Adrenal gland (tissue), 12 donors: ENCODE data around the gene PIK3CB. TPM values are rescaled to one million over a fixed set of nuclear protein-coding genes. Genes with fewer than 3 reads are reported as not detected.
"Not testable (repeated sequence)": the region's sequence is repeated elsewhere in the genome, so short reads cannot be mapped to it uniquely, and the experiment has no call there.

ENCODE experiments used
- DNase-seq, 7 donors: peaks; one replicate each; pipeline ENCODE4 v3.0.0-alpha.2; 2019 to 2020
- H3K27ac ChIP-seq, 5 donors: fragments of 200-600 bp; sonication (generic) in 4 of 5; 1 replicate in 3 of 5; 2 replicates in 2 of 5; pipeline versions ENCODE4 v1.5.1 to v1.8.0; 2016 to 2020; ENCODE audit warnings: mild to moderate bottlenecking in 1 of 5
- H3K27me3 ChIP-seq: fragments of 200-600 bp; 2 replicates; pipeline ENCODE4 v1.8.0; 2021
- H3K36me3 ChIP-seq, 2 donors: fragments of 200-600 bp; replicated peaks in 1 of 2; 1 replicate in 1 of 2; 2 replicates in 1 of 2; pipeline versions ENCODE4 v1.5.1 to v1.8.0; 2018 to 2022
- H3K4me1 ChIP-seq, 2 donors: fragments of 200-600 bp; replicated peaks in 1 of 2; 1 replicate in 1 of 2; 2 replicates in 1 of 2; pipeline versions ENCODE4 v1.5.1 to v1.8.0; 2018 to 2021
- H3K4me3 ChIP-seq, 4 donors: fragments of 200-600 bp; sonication (generic) in 3 of 4; one replicate each; pipeline ENCODE4 v1.5.1; 2016 to 2018
- H3K9me3 ChIP-seq, 3 donors: fragments of 200-600 bp; sonication (generic) in 1 of 3; replicated peaks in 1 of 3; 1 replicate in 2 of 3; 2 replicates in 1 of 3; pipeline versions ENCODE4 v1.5.1 to v1.8.0; 2016 to 2021
- POLR2A ChIP-seq, 2 donors: fragments of 450-650 bp; IDR thresholded peaks; one replicate each; pipeline ENCODE4 v1.6.1; 2017; ENCODE audit warnings: antibody characterized with exemption in 2 of 2, mild to moderate bottlenecking in 2 of 2, moderate library complexity in 1 of 2
- WGBS, 4 donors: extraction: QIAGEN DNeasy Blood & Tissue Kit in 2 of 4; methylation state at CpG; one replicate each; pipeline versions ENCODE4 v1.1.5 to v1.1.7; 2013 to 2017; 5-methylcytosine and 5-hydroxymethylcytosine counted together
- intact Hi-C, 2 donors: fragments of 100-400 bp; cut with DNase I; formaldehyde crosslinking; loops; one replicate each; pipeline versions ENCODE4 v1.14.1 to v1.15.0; 2022 to 2023
- polyA plus RNA-seq, 3 donors: library from polyadenylated mRNA; stranded (reverse); fragments of 200-250 nt in 2 of 3; fragments of 350-450 nt in 1 of 3; fragmentation: Illumina TruSeq in 1 of 3; extraction: RNeasy Lipid Tissue Mini Kit (QIAGEN cat#74804) in 1 of 3; gene quantifications; one replicate each; pipeline ENCODE4 v1.2.3, GENCODE V29; 2013 to 2014
- total RNA-seq, 9 donors: library from RNA; depleted of rRNA in 4 of 9; stranded (reverse); fragments of >200 nt in 4 of 9; fragments of 120-200 nt in 1 of 9; fragmentation: NEBNext Ultra II Directional in 1 of 9; extraction: Animal tissue kit (Norgen Biotek cat#: 25700) in 1 of 9; gene quantifications; one replicate each; pipeline versions ENCODE4 v1.1.0 to v1.2.4, GENCODE V29; 2013 to 2023
- TF ChIP-seq, protein P1 (sequence below), 6 experiments: fragments of 450-650 bp in 4 of 6; fragments of 200-600 bp in 2 of 6; sonication (generic) in 1 of 6; IDR thresholded peaks; 1 replicate in 5 of 6; 2 replicates in 1 of 6; pipeline versions ENCODE4 v1.5.1 to v1.8.0; 2016 to 2021; ENCODE audit warnings: antibody characterized with exemption in 6 of 6, mild to moderate bottlenecking in 2 of 6, moderate library complexity in 1 of 6
- donor health status: healthy with polysubstance abuse.
- donor health status: Bipolar disorder and iron deficiency.
- donor health status: DM: yes; HTN: yes; CAD: no.
- donor health status: DM: no; HTN: no; CAD: no.
- donor health status: DM: no; HTN: no; CAD: no.
- donor health status: DM: yes; HTN: yes; CAD: no.

PIK3CB gene
- total and polyA plus RNA-seq, 12 donors: 4.6 to 26.0 (median 15.5) TPM

DNA sequence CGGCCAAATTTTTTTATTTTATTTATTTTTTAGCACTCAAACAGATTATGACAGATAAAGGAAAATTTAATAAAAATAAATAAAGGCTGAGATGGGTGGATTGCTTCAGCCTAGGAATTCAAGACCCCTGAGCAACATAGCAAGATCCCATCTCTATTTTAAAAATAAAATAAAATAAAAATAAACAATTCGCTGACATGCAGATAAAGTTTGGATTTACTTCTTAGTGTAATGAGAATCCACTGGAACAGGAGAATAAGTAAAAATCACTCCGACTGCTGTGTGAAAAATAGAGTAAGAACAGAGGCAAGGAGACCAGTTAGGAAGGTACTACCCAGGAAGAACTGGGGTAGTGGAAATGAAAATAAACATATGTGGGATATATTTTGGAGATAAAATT lies 5.6 kb downstream of the PIK3CB start:
- no peaks in the 10 kb centered on the region for H3K9me3 ChIP-seq
- no peak overlapping the region for H3K27ac ChIP-seq
- intact Hi-C loops: no loop called here
- DNase-seq: no peak
- H3K4me3 ChIP-seq: no peak overlapping the region
- peaks cover 2 to 9% of the 10 kb centered on the region in 2 donors for H3K4me1 ChIP-seq
- no peaks in the 10 kb centered on the region for H3K36me3 ChIP-seq
- TF ChIP-seq, protein P1, sequence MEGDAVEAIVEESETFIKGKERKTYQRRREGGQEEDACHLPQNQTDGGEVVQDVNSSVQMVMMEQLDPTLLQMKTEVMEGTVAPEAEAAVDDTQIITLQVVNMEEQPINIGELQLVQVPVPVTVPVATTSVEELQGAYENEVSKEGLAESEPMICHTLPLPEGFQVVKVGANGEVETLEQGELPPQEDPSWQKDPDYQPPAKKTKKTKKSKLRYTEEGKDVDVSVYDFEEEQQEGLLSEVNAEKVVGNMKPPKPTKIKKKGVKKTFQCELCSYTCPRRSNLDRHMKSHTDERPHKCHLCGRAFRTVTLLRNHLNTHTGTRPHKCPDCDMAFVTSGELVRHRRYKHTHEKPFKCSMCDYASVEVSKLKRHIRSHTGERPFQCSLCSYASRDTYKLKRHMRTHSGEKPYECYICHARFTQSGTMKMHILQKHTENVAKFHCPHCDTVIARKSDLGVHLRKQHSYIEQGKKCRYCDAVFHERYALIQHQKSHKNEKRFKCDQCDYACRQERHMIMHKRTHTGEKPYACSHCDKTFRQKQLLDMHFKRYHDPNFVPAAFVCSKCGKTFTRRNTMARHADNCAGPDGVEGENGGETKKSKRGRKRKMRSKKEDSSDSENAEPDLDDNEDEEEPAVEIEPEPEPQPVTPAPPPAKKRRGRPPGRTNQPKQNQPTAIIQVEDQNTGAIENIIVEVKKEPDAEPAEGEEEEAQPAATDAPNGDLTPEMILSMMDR (IDR thresholded peaks at IDR 0.05): no peak
- TF ChIP-seq POLR2A (IDR thresholded peaks at IDR 0.05): no peak
- no peaks in the 10 kb centered on the region for H3K27me3 ChIP-seq
- 95 to 96% (median 95%) methylated on average over 3 of the region's 3 CpGs for WGBS, 4 donors

DNA sequence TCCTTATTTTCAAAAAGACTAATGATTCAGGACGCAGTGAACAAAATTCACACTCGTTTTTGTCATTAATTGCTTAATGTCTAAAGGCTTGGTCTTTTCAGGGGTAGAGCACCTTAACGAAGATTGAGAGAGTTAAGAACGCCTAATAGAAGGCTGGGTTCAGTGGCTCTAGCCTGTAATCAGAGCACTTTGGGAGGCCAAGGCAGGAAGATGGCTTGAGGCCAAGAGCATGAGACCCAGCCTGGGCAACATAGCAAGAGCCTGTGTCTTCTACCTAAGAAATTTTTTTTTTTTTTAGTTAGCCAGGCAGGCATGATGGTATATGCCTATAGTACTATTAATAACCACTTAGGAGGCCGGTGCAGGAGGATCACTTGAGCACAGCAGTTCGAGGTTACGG lies 7.5 kb downstream of the PIK3CB start:
- no peak for DNase-seq
- Histone ChIP-seq H3K4me1 (peaks cover 8 to 9% of the 10 kb centered on the region in 2 donors), H3K27ac (no peak overlapping the region), H3K9me3 (no peaks in the 10 kb centered on the region), H3K27me3 (no peaks in the 10 kb centered on the region), H3K4me3 (no peak overlapping the region), H3K36me3 (no peaks in the 10 kb centered on the region)
- TF ChIP-seq, protein P1 (IDR thresholded peaks at IDR 0.05): no peak
- no peak for TF ChIP-seq POLR2A (IDR thresholded peaks at IDR 0.05)
- intact Hi-C loops: no loop called here
- WGBS, 4 donors: 90 to 93% (median 93%) methylated on average over 7 of the region's 7 CpGs

DNA sequence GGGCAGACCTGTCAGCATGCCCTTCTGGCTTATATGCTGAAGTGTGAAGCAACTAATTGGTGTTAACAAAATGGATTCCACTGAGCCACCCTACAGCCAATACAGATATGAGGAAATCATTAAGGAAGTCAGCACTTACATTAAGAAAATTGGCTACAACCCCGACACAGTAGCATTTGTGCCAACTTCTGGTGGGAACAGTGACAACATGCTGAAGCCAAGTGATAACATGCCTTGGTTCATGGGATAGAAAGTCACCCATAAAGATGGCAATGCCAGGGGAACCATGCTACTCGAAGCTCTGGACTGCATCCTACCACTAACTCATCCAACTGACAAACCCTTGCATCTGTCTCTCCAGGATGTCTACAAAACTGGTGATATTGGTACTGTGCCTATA lies 9.4 kb downstream of the PIK3CB start:
- H3K36me3 ChIP-seq: no peaks in the 10 kb centered on the region
- H3K4me1 ChIP-seq: peaks cover 8 to 9% of the 10 kb centered on the region in 2 donors
- TF ChIP-seq, protein P1 (IDR thresholded peaks at IDR 0.05): no peak
- no peak for TF ChIP-seq POLR2A (IDR thresholded peaks at IDR 0.05)
- DNase-seq: no peak
- no peaks in the 10 kb centered on the region for H3K9me3 ChIP-seq
- H3K27ac ChIP-seq: no peak overlapping the region
- H3K4me3 ChIP-seq: no peak overlapping the region
- intact Hi-C loops: no loop called here
- no peaks in the 10 kb centered on the region for H3K27me3 ChIP-seq
- WGBS, 4 donors: 74 to 88% (median 80%) methylated on average over 1 to 2 of the region's 2 CpGs

DNA sequence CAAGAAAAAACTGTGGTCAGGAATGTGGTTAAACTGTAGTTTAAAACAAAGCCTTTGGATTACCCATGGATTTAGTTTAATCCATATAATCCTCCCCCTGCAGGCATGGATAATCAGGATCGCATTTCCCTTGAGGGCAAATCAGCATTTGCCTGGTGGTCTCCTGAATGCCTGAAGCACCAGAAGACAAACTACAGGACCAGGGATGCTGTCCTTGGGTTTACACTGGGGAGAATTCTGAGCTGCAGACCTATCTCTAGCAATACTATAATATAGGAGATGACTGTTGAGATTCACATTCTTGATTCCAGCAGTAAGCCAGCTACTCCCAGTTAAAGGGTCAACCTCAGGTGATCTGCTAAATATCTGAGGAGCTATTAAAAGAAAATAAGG lies 10.6 kb downstream of the PIK3CB start:
- TF ChIP-seq, protein P1 (IDR thresholded peaks at IDR 0.05): no peak
- no peak for TF ChIP-seq POLR2A (IDR thresholded peaks at IDR 0.05)
- H3K27ac ChIP-seq: no peak overlapping the region
- no peak overlapping the region for H3K4me3 ChIP-seq
- no peak for DNase-seq
- H3K36me3 ChIP-seq: no peaks in the 10 kb centered on the region
- intact Hi-C loops: no loop called here
- WGBS, 4 donors: 67 to 100% (median 88%) methylated on average over 1 of the region's 1 CpG
- H3K4me1 ChIP-seq: peaks cover 8 to 9% of the 10 kb centered on the region in 2 donors
- H3K9me3 ChIP-seq: no peaks in the 10 kb centered on the region
- H3K27me3 ChIP-seq: no peaks in the 10 kb centered on the region

DNA sequence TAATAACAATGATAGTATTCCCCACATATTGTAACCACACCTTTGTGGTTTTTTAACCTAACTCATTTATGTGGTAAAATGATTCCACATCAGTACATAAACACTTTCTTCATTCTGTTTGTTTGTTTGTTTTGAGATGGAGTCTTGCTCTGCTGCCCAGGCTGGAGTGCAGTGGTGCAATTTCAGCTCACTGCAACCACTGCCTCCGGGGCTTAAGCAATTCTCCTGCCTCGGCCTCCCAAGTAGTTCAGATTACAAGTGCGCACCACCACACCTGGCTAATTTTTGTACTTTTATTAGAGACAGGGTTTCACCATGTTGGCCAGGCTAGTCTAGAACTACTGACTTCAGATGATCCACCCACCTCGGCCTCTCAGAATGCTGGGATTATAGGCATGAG lies 14.3 kb downstream of the PIK3CB start:
- intact Hi-C loops, DNase-seq: not testable (repeated sequence)

More for the DNA sequence above, 14.3 kb downstream of the PIK3CB start:
- not testable (repeated sequence) for H3K9me3 ChIP-seq, H3K4me3 ChIP-seq, H3K27me3 ChIP-seq, H3K27ac ChIP-seq, H3K36me3 ChIP-seq
- H3K4me1 ChIP-seq: peaks cover 20 to 22% of the 10 kb centered on the region in 2 donors
- WGBS, 4 donors: 86 to 99% (median 97%) methylated on average over 4 of the region's 4 CpGs
